HEK293 (cell line): Measurements from ENCODE around the gene TBX15.

Source experiments
- CTCF ChIA-PET: fragments of 350-600 bp; formaldehyde crosslinking; extraction: SDS; loops from one replicate; lab custom pipeline; 2021; ENCODE audit warnings: antibody characterized with exemption; lab: Yijun Ruan, JAX
- POLR2A ChIA-PET: fragments of 300-600 bp; formaldehyde crosslinking; extraction: SDS; loops from one replicate; lab custom pipeline; 2020; ENCODE audit warnings: antibody characterized with exemption, inconsistent platforms; lab: Yijun Ruan, JAX
- H3K27ac ChIP-seq: fragments of 200-500 bp; sonication (Bioruptor generic); 2 replicates; pipeline ENCODE4 v1.5.1; 2014; ENCODE audit warnings: low read depth, low read length, control low read depth, inconsistent platforms; ENCODE audit errors: extremely low read depth
- H3K36me3 ChIP-seq, 2 experiments: fragments of 200-500 bp in 1 of 2; sonication (Bioruptor generic) in 1 of 2; 1 replicate in 1 of 2; 2 replicates in 1 of 2; pipeline ENCODE4 v1.5.1; 2014 to 2017; ENCODE audit warnings: inconsistent platforms in 2 of 2, low read length in 2 of 2; ENCODE audit not compliant: control insufficient read depth in 2 of 2, insufficient read depth in 1 of 2
- H3K4me1 ChIP-seq: fragments of 200-500 bp; sonication (Bioruptor generic); 2 replicates; pipeline ENCODE4 v1.5.1; 2014; ENCODE audit warnings: mild to moderate bottlenecking, low read length, inconsistent platforms; ENCODE audit not compliant: control insufficient read depth, insufficient read depth
- H3K4me3 ChIP-seq: 2 replicates; pipeline ENCODE4 v1.5.1; 2011; ENCODE audit warnings: low read depth, mild to moderate bottlenecking, control low read depth, low read length, moderate library complexity
- H3K9me3 ChIP-seq: fragments of 200-500 bp; sonication (Bioruptor generic); 2 replicates; pipeline ENCODE4 v1.5.1; 2014; ENCODE audit warnings: low read depth, low read length, inconsistent platforms; ENCODE audit not compliant: control insufficient read depth, insufficient read depth
- AEBP2 ChIP-seq: fragments of 450-650 bp; formaldehyde crosslinking; IDR thresholded peaks from 2 replicates; pipeline ENCODE4 v1.5.1; 2016; ENCODE audit warnings: missing biosample characterization, missing genetic modification characterization, borderline replicate concordance
- GLI2 ChIP-seq: fragments of 450-650 bp; formaldehyde crosslinking; IDR thresholded peaks from 2 replicates; pipeline ENCODE4; 2017; ENCODE audit warnings: missing biosample characterization, missing genetic modification characterization, low read depth, borderline replicate concordance
- GLIS1 ChIP-seq: fragments of 450-650 bp; formaldehyde crosslinking; IDR thresholded peaks from 2 replicates; pipeline ENCODE4 v1.5.1; 2016; ENCODE audit warnings: missing biosample characterization, missing genetic modification characterization
- KLF8 ChIP-seq: fragments of 450-650 bp; formaldehyde crosslinking; IDR thresholded peaks from 2 replicates; pipeline ENCODE4 v1.5.1; 2016; ENCODE audit warnings: missing biosample characterization, missing genetic modification characterization
- MEIS1 ChIP-seq: sonication (generic); formaldehyde crosslinking; IDR thresholded peaks from 2 replicates; pipeline ENCODE4 v1.8.1; 2022; ENCODE audit warnings: missing genetic modification reagents, mild to moderate bottlenecking, borderline replicate concordance
- SP2 ChIP-seq: fragments of 450-650 bp; formaldehyde crosslinking; IDR thresholded peaks from 2 replicates; pipeline ENCODE4 v1.5.1; 2016; ENCODE audit warnings: missing biosample characterization, missing genetic modification characterization
- TCF7L2 ChIP-seq: IDR thresholded peaks from 2 replicates; pipeline ENCODE4 v1.6.1; 2011; ENCODE audit warnings: low read depth, mild to moderate bottlenecking, inconsistent platforms, low read length, moderate library complexity, borderline replicate concordance
- ZBTB17 ChIP-seq: fragments of 450-650 bp; formaldehyde crosslinking; IDR thresholded peaks from 2 replicates; pipeline ENCODE4 v1.5.1; 2016; ENCODE audit warnings: missing biosample characterization, missing genetic modification characterization
- ZBTB20 ChIP-seq: fragments of 450-650 bp; formaldehyde crosslinking; IDR thresholded peaks from 2 replicates; pipeline ENCODE4 v1.5.1; 2016; ENCODE audit warnings: missing biosample characterization, missing genetic modification characterization
- ZBTB48 ChIP-seq: fragments of 450-650 bp; formaldehyde crosslinking; IDR thresholded peaks from 2 replicates; pipeline ENCODE4 v1.5.1; 2016; ENCODE audit warnings: missing biosample characterization, missing genetic modification characterization
- ZEB2 ChIP-seq: fragments of 450-650 bp; formaldehyde crosslinking; IDR thresholded peaks from 2 replicates; pipeline ENCODE4 v1.5.1; 2016; ENCODE audit warnings: missing biosample characterization, missing genetic modification characterization
- ZIC2 ChIP-seq: fragments of 450-650 bp; formaldehyde crosslinking; IDR thresholded peaks from 2 replicates; pipeline ENCODE4 v1.5.1; 2016; ENCODE audit warnings: missing biosample characterization, missing genetic modification characterization
- ZNF133 ChIP-seq: fragments of 450-650 bp; formaldehyde crosslinking; IDR thresholded peaks from 2 replicates; pipeline ENCODE4 v1.5.1; 2016; ENCODE audit warnings: missing biosample characterization, missing genetic modification characterization
- ZNF157 ChIP-seq: fragments of 450-650 bp; formaldehyde crosslinking; IDR thresholded peaks from 2 replicates; pipeline ENCODE4 v1.5.1; 2016; ENCODE audit warnings: missing biosample characterization, missing genetic modification characterization
- ZNF221 ChIP-seq: fragments of 450-650 bp; formaldehyde crosslinking; IDR thresholded peaks from 2 replicates; pipeline ENCODE4 v1.5.1; 2017; ENCODE audit warnings: missing biosample characterization, missing genetic modification characterization, borderline replicate concordance
- ZNF311 ChIP-seq: fragments of 450-650 bp; formaldehyde crosslinking; IDR thresholded peaks from 2 replicates; pipeline ENCODE4 v1.5.1; 2017; ENCODE audit warnings: missing biosample characterization, missing genetic modification characterization, borderline replicate concordance
- ZNF37A ChIP-seq: fragments of 450-650 bp; IDR thresholded peaks from 2 replicates; pipeline ENCODE4 v1.5.1; 2018; ENCODE audit warnings: missing biosample characterization, missing genetic modification characterization
- ZNF426 ChIP-seq: fragments of 450-650 bp; formaldehyde crosslinking; IDR thresholded peaks from 2 replicates; pipeline ENCODE4 v1.5.1; 2017; ENCODE audit warnings: missing biosample characterization, missing genetic modification characterization, mild to moderate bottlenecking, inconsistent platforms, moderate library complexity
- ZNF544 ChIP-seq: fragments of 450-650 bp; formaldehyde crosslinking; IDR thresholded peaks from 2 replicates; pipeline ENCODE4 v1.5.0; 2017; ENCODE audit warnings: missing biosample characterization, missing genetic modification characterization
- ZNF549 ChIP-seq: fragments of 450-650 bp; IDR thresholded peaks from 2 replicates; pipeline ENCODE4 v1.5.1; 2018; ENCODE audit warnings: missing biosample characterization, missing genetic modification characterization, mild to moderate bottlenecking, inconsistent platforms, moderate library complexity
- ZNF555 ChIP-seq: fragments of 450-650 bp; formaldehyde crosslinking; conservative IDR thresholded peaks from 2 replicates; pipeline ENCODE4 v1.5.1; 2017; ENCODE audit warnings: missing biosample characterization, mild to moderate bottlenecking, missing genetic modification characterization, inconsistent platforms
- ZNF660 ChIP-seq: fragments of 450-650 bp; IDR thresholded peaks from 2 replicates; pipeline ENCODE4 v1.5.1; 2018; ENCODE audit warnings: missing biosample characterization, mild to moderate bottlenecking, missing genetic modification characterization
- ZNF701 ChIP-seq: fragments of 450-650 bp; formaldehyde crosslinking; IDR thresholded peaks from 2 replicates; pipeline ENCODE4 v1.5.1; 2016; ENCODE audit warnings: missing biosample characterization, missing genetic modification characterization
- ZNF704 ChIP-seq: fragments of 450-650 bp; formaldehyde crosslinking; IDR thresholded peaks from 2 replicates; pipeline ENCODE4 v1.5.1; 2016; ENCODE audit warnings: missing biosample characterization, missing genetic modification characterization
- ZNF76 ChIP-seq: fragments of 450-650 bp; formaldehyde crosslinking; IDR thresholded peaks from 2 replicates; pipeline ENCODE4; 2016; ENCODE audit warnings: low read depth, missing biosample characterization, missing genetic modification characterization, borderline replicate concordance
- ZNF776 ChIP-seq: fragments of 450-650 bp; formaldehyde crosslinking; IDR thresholded peaks from 2 replicates; pipeline ENCODE4 v1.5.0; 2017; ENCODE audit warnings: missing biosample characterization, missing genetic modification characterization, borderline replicate concordance
- TF ChIP-seq, protein P1 (sequence below): fragments of 450-650 bp; formaldehyde crosslinking; IDR thresholded peaks from 2 replicates; pipeline ENCODE4 v1.5.1; 2016; ENCODE audit warnings: missing biosample characterization, missing genetic modification characterization

TBX15 gene

DNA sequence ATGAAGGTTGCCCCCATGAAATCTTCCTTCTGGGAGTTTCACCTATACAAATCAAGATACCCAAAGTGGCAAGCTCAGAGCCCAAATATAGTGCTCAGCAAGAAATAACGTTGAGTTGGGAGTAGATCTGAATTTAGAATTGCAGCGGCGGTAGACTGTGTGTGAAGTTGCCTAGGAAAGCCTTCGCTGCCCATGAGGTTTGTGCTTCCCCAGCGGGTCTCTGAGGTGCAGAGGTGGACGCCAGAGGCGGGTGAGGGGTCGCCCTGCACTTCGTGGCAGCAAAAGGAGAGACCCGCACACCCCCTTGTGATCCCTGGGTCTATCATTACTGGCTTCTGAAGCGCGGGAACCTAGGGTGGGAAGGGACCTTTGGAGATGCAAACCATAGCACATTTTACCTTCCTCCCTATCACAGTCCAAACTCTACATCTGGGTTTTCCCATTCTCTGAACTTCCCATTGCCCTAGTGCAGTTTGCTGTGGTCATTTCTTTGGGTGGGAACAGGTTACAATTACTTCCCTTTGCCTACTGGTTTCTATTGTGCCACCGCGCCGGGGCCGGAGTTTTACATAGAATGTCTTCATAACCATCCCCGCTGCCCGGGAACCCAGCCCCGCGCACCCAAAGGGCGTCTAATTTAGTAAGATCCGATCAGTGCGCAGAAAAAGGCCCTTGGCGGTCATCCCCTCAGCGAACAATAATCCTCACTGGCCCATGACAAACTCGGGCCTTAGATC is 5.2 kb downstream of the TBX15 start:
- POLR2A ChIA-PET = no interaction called here
- no peak overlapping the region for H3K27ac ChIP-seq
- no peak for TF ChIP-seq ZNF549 (tag by site-specific recombination)
- TF ChIP-seq GLIS1 (tag by site-specific recombination) = no peak
- TF ChIP-seq ZEB2 (tag by site-specific recombination) = no peak
- no peak for TF ChIP-seq SP2
- no peak for TF ChIP-seq ZNF544 (tag by site-specific recombination)
- no peak for TF ChIP-seq GLI2
- no peak for TF ChIP-seq ZNF426 (tag by site-specific recombination)
- TF ChIP-seq ZNF157 (tag by site-specific recombination) = no peak
- no peak for TF ChIP-seq ZNF776 (tag by site-specific recombination)
- no peak for TF ChIP-seq ZNF221 (tag by site-specific recombination)
- no peak for TF ChIP-seq ZNF76 (tag by site-specific recombination)
- no peak for TF ChIP-seq ZNF701 (tag by site-specific recombination)
- TF ChIP-seq ZBTB20 (tag by site-specific recombination) = no peak
- no peak for TF ChIP-seq ZIC2 (tag by site-specific recombination)
- no peak for TF ChIP-seq ZNF37A
- TF ChIP-seq ZNF311 (tag by site-specific recombination) = no peak
- TF ChIP-seq, all 188 proteins: peak for 0
- H3K4me3 ChIP-seq = no peak overlapping the region
- no peaks in the 10 kb centered on the region for H3K9me3 ChIP-seq
- H3K36me3 ChIP-seq = no peaks in the 10 kb centered on the region
- CTCF ChIA-PET = no interaction called here
- no peaks in the 10 kb centered on the region for H3K4me1 ChIP-seq

DNA sequence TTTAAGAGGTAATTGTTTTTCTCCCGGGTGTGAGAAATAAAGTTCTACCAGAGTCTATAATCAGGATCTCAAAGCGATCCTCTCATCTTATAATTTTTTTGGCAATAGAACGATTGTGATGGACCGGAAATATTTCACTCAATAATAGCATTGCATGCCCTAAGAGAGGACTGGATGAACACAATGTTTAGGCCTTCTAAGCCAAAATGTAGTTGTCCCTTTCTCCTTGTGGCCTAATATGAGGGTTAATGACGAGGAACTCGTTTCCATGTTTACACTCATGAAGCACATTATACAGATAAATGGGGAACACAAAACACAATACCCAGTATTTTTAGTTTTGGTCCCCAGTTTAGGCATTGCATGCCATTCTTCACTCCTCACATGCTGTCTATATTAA is 5.9 kb downstream of the TBX15 start:
- Histone ChIP-seq H3K9me3 (no peaks in the 10 kb centered on the region), H3K4me1 (no peaks in the 10 kb centered on the region), H3K36me3 (no peaks in the 10 kb centered on the region), H3K4me3 (no peak overlapping the region), H3K27ac (no peak overlapping the region)
- POLR2A ChIA-PET = no interaction called here
- CTCF ChIA-PET = no interaction called here
- TF ChIP-seq ZNF311 (tag by site-specific recombination) = no peak
- TF ChIP-seq ZBTB48 = no peak
- TF ChIP-seq TCF7L2 = no peak
- TF ChIP-seq MEIS1 (CRISPR knock-in tag) = no peak
- TF ChIP-seq ZNF660 (tag by site-specific recombination) = no peak
- no peak for TF ChIP-seq ZBTB17 (tag by site-specific recombination)
- TF ChIP-seq AEBP2 (tag by site-specific recombination) = no peak
- no peak for TF ChIP-seq ZNF555 (tag by site-specific recombination)
- no peak for TF ChIP-seq GLIS1 (tag by site-specific recombination)

DNA sequence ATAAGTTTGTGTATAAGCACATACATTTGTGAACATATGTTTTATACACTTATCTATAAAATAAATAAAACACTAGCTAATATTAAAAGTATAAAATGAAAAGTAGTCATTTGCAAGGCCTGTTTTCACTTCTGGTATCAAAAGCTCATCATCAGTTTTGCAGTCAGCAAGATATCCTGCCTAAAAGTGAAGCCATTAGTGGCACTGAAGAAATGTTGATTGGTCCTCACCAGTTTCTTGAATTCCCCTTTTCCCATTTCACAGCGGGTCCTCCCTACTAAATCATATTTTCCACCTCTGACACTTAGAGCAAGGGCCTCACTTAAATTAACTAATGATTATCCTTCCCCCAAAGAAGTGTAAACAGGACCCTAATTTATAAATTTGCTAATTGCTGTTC is 6.7 kb downstream of the TBX15 start:
- Histone ChIP-seq H3K27ac (no peak overlapping the region), H3K4me3 (no peak overlapping the region), H3K9me3 (no peaks in the 10 kb centered on the region), H3K36me3 (no peaks in the 10 kb centered on the region), H3K4me1 (no peaks in the 10 kb centered on the region)
- CTCF ChIA-PET = no interaction called here
- POLR2A ChIA-PET = no interaction called here
- TF ChIP-seq, protein P1, sequence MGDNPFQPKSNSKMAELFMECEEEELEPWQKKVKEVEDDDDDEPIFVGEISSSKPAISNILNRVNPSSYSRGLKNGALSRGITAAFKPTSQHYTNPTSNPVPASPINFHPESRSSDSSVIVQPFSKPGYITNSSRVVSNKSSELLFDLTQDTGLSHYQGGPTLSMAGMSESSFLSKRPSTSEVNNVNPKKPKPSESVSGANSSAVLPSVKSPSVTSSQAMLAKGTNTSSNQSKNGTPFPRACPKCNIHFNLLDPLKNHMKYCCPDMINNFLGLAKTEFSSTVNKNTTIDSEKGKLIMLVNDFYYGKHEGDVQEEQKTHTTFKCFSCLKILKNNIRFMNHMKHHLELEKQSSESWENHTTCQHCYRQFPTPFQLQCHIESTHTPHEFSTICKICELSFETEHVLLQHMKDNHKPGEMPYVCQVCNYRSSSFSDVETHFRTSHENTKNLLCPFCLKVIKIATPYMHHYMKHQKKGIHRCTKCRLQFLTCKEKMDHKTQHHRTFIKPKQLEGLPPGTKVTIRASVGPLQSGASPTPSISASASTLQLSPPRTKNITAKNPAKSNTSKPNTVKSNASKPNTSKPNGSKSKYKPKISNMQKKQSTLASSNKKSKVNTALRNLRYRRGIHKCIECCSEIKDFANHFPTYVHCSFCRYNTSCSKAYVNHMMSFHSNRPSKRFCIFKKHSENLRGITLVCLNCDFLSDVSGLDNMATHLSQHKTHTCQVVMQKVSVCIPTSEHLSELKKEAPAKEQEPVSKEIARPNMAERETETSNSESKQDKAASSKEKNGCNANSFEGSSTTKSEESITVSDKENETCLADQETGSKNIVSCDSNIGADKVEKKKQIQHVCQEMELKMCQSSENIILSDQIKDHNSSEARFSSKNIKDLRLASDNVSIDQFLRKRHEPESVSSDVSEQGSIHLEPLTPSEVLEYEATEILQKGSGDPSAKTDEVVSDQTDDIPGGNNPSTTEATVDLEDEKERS (tag by site-specific recombination) = no peak
- no peak for TF ChIP-seq ZNF704 (tag by site-specific recombination)
- TF ChIP-seq KLF8 = no peak
- no peak for TF ChIP-seq GLIS1 (tag by site-specific recombination)
- no peak for TF ChIP-seq ZNF133 (tag by site-specific recombination)
